ENCODE data around the gene INO80B. TPM values are rescaled to one million over a fixed set of nuclear protein-coding genes. Genes with fewer than 3 reads are reported as not detected.
A peak's percentile ranks its signal among the peaks of the same experiment; 100 is the strongest.

INO80B gene
- total RNA-seq, 1 donor, result 11.7 TPM

GRCh38 chr2:74427551-74427950 lies 27.3 kb upstream of the INO80B start:
- DNase-seq (ENCODE audit: low read depth), result no peak

GRCh38 chr2:74428675-74429074 lies 26.2 kb upstream of the INO80B start:
- H3K4me3 ChIP-seq (ENCODE audit: low read depth, low read length), result no peak overlapping the region
- no peak for TF ChIP-seq CTCF (IDR thresholded peaks at IDR 0.05; ENCODE audit: insufficient read depth, low read depth, low read length)
- no peak for DNase-seq (ENCODE audit: low read depth)

More at GRCh38 chr2:74427551-74427950, 27.3 kb upstream of the INO80B start:
- TF ChIP-seq CTCF (IDR thresholded peaks at IDR 0.05; ENCODE audit: insufficient read depth, low read depth, low read length), result no peak
- no peak overlapping the region for H3K4me3 ChIP-seq (ENCODE audit: low read depth, low read length)

- TF ChIP-seq CTCF (IDR thresholded peaks at IDR 0.05; ENCODE audit: insufficient read depth, low read depth, low read length), result no peak
- H3K4me3 ChIP-seq (ENCODE audit: low read depth, low read length), result no peak overlapping the region
- DNase-seq (ENCODE audit: low read depth), result no peak
Observed at GRCh38 chr2:74429487-74430451, 25.1 kb upstream of the INO80B start.

- DNase-seq (ENCODE audit: low read depth), result no peak
- H3K4me3 ChIP-seq (ENCODE audit: low read depth, low read length), result no peak overlapping the region
- TF ChIP-seq CTCF (IDR thresholded peaks at IDR 0.05; ENCODE audit: insufficient read depth, low read depth, low read length), result no peak
Observed at GRCh38 chr2:74430502-74430901, 24.4 kb upstream of the INO80B start.

GRCh38 chr2:74436111-74436805 lies 18.6 kb upstream of the INO80B start:
- DNase-seq (ENCODE audit: low read depth), result no peak
- TF ChIP-seq CTCF (IDR thresholded peaks at IDR 0.05; ENCODE audit: insufficient read depth, low read depth, low read length), result no peak
- H3K4me3 ChIP-seq (ENCODE audit: low read depth, low read length), result no peak overlapping the region

- no peak overlapping the region for H3K4me3 ChIP-seq (ENCODE audit: low read depth, low read length)
- no peak for TF ChIP-seq CTCF (IDR thresholded peaks at IDR 0.05; ENCODE audit: insufficient read depth, low read depth, low read length)
- DNase-seq (ENCODE audit: low read depth), result peak; percentile 29
Observed at GRCh38 chr2:74436848-74437695, 17.8 kb upstream of the INO80B start.
